ENCODE measurements around the gene SOCS7.
A peak's percentile ranks its signal among the peaks of the same experiment; 100 is the strongest.

SOCS7 gene, protein sequence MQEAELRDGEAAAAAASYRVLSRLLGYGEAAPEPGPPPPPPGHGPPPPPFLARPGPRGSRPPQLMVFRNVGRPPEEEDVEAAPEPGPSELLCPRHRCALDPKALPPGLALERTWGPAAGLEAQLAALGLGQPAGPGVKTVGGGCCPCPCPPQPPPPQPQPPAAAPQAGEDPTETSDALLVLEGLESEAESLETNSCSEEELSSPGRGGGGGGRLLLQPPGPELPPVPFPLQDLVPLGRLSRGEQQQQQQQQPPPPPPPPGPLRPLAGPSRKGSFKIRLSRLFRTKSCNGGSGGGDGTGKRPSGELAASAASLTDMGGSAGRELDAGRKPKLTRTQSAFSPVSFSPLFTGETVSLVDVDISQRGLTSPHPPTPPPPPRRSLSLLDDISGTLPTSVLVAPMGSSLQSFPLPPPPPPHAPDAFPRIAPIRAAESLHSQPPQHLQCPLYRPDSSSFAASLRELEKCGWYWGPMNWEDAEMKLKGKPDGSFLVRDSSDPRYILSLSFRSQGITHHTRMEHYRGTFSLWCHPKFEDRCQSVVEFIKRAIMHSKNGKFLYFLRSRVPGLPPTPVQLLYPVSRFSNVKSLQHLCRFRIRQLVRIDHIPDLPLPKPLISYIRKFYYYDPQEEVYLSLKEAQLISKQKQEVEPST

DNA sequence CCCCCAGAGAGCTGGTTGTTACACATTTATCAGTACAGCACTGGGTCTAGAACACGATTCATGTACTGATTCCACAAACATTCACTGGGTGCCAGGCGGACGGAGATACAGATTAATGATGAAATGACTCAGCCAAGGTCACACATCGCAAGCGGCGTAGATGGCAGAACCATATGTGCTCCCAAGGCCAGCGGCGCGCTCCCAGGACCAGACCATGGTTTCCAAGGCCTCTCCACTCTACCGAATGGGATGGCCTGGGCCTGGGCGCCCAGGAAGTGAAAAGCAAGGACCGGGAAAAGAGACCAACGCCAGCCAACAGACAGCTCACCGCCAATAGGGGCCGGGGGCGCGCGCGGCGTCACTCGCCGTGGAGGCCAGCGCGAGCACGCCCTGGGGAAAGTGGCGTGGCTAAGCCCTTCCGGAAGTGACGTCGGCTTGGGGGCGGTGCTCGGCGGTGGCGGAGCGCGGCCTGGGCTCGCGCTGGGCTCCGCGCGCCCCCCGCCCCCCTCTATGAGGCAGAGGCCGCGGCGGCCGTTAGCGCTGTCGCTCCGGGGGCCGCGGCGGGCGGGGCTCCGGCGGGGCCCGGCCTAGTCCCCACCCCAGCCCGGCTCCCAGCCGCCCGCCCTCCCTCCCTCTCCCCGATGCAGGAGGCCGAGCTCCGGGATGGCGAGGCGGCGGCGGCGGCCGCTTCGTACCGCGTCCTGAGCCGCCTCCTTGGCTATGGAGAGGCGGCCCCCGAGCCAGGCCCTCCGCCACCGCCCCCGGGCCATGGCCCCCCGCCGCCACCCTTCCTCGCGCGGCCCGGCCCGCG is at the start of gene SOCS7:
Gene SOCS7 (plus strand): TSS at position 433 of the 811 bp plus-strand sequence. CDS start 209 bp downstream, at position 642.
- FAIRE-seq (no peak), DNase-seq (ENCODE audit: insufficient read length, low spot score) (peak; percentile 67)
- TF ChIP-seq, protein P1, sequence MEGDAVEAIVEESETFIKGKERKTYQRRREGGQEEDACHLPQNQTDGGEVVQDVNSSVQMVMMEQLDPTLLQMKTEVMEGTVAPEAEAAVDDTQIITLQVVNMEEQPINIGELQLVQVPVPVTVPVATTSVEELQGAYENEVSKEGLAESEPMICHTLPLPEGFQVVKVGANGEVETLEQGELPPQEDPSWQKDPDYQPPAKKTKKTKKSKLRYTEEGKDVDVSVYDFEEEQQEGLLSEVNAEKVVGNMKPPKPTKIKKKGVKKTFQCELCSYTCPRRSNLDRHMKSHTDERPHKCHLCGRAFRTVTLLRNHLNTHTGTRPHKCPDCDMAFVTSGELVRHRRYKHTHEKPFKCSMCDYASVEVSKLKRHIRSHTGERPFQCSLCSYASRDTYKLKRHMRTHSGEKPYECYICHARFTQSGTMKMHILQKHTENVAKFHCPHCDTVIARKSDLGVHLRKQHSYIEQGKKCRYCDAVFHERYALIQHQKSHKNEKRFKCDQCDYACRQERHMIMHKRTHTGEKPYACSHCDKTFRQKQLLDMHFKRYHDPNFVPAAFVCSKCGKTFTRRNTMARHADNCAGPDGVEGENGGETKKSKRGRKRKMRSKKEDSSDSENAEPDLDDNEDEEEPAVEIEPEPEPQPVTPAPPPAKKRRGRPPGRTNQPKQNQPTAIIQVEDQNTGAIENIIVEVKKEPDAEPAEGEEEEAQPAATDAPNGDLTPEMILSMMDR (IDR thresholded peaks at IDR 0.05; ENCODE audit: insufficient read depth, missing control alignments): no peak

DNA sequence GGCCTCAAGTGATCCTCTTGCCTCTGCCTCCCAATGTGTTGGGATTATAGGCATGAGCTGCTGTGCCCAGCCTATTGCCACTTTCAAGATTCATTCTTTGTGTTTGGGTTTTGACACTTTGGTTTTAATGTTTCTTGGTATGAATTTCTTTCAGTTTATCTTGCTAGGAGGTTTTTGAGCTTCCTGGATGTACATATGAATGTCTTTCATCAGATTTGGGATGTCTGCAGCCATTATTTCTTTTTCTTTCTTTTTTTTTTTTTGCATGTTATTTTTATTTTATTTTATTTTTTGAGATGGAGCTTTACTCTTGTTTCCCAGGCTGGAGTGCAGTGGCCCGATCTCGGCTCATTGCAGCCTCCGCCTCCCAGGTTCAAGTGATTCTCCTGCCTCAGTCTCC is 36.1 kb upstream of the SOCS7 start:
- no peak for DNase-seq (ENCODE audit: insufficient read length, low spot score)
- FAIRE-seq: no peak
- TF ChIP-seq, protein P1 (IDR thresholded peaks at IDR 0.05; ENCODE audit: insufficient read depth, missing control alignments): no peak

DNA sequence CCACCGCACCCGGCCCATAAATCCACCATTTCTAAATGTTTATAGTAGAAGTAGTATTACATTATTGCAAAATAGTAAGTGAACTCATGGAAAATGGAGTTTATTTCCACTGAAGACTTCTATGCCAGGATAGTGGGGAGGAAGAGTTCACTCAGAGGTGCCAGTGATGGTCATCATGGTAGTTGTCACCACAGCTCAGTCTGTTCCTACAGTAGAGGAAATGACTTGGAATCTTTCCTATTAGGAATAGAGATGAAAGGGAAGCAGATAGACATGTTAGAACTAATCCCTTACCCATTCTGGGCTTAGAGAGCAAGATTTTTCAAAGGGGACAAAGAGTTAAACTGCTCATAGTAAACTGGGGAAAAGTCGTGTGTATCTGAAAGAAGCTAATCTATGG is 34.6 kb upstream of the SOCS7 start:
- DNase-seq (ENCODE audit: insufficient read length, low spot score) (no peak), FAIRE-seq (no peak)
- TF ChIP-seq, protein P1 (IDR thresholded peaks at IDR 0.05; ENCODE audit: insufficient read depth, missing control alignments): no peak

DNA sequence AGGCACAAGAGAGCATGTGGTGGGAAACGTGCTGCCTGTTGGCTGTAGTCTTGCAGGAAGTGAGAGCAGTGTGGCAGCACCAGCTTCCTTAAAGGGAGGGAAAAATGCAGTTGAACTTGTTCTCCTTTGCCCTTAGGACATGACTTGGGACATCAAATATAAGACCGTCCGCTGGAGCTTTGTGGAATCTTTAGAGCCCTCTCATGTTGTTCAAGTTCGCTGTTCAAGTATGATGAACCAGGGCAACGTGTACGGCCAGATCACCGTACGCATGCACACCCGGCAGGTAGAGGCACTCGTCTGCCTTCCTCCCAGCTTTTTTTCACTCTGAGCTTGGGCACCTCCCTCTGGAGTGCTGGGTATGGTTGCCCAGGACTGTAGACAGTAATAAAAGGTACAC is 31.2 kb upstream of the SOCS7 start:
- FAIRE-seq (no peak), DNase-seq (ENCODE audit: insufficient read length, low spot score) (no peak)
- TF ChIP-seq, protein P1 (IDR thresholded peaks at IDR 0.05; ENCODE audit: insufficient read depth, missing control alignments): no peak

DNA sequence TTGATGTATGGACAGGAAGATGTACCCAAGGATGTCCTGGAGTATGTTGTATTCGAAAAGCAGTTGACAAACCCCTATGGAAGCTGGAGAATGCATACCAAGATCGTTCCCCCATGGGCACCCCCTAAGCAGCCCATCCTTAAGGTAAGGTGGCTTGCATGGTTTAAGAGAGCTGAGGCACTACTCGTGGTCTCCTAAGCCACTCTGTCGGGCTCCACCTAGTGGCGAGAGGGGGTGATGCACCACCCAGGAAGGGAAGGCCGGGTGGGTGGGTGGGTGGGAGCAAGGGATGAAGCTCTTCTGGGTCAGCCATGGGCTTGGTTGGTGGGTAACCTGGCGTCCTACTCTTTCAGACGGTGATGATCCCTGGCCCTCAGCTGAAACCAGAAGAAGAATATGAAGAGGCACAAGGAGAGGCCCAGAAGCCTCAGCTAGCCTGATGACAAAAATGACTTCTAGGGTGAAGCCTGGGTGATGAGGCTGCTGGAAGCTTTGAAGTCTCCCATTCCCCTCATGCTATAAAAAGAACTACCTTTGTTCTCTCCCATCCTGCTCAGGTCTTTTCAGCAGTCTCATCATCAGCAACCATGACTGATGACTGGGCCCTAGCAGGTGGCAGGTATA is 29.4 kb upstream of the SOCS7 start:
- FAIRE-seq (no peak), DNase-seq (ENCODE audit: insufficient read length, low spot score) (peak; percentile 64)
- TF ChIP-seq, protein P1 (IDR thresholded peaks at IDR 0.05; ENCODE audit: insufficient read depth, missing control alignments): peak; percentile 71

DNA sequence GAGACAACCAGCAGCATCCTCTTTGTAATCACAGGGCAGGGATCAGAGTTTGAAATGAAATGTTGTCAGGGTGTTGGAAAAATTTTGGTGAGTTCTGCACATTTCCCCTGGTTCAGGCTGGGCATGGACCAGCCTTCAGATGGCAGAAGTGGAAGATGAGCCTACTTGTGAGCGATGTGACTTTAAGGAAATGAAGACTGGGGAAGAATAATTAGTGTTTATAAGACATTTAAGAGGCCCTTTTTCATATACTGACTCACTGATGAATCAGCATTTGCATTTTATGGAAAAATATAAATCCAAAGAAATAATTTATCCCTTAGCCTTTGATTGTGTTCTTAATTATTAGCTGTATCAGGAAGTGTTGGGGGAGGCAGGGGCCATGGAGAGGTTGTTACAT is 28.7 kb upstream of the SOCS7 start:
- FAIRE-seq (no peak), DNase-seq (ENCODE audit: insufficient read length, low spot score) (no peak)
- TF ChIP-seq, protein P1 (IDR thresholded peaks at IDR 0.05; ENCODE audit: insufficient read depth, missing control alignments): no peak

Data from D721Med (cell line).